Measurements from ENCODE around the gene HMGCR. TPM values are rescaled to one million over a fixed set of nuclear protein-coding genes. Genes with fewer than 3 reads are reported as not detected.

The HMGCR gene
- polyA plus RNA-seq, 1 donor from 2014 or later = 9.0 TPM

DNA sequence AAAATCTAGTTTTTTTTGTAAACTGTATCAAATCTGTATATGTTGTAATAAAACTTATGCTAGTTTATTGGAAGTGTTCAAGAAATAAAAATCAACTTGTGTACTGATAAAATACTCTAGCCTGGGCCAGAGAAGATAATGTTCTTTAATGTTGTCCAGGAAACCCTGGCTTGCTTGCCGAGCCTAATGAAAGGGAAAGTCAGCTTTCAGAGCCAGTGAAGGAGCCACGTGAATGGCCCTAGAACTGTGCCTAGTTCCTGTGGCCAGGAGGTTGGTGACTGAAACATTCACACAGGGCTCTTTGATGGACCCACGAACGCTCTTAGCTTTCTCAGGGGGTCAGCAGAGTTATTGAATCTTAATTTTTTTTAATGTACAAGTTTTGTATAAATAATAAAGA, 24.3 kb downstream of the HMGCR start:
- no peaks in the 10 kb centered on the region for H3K9me3 Mint-ChIP-seq
- peaks cover 2% of the 10 kb centered on the region for H3K36me3 Mint-ChIP-seq
- H3K27me3 Mint-ChIP-seq = no peaks in the 10 kb centered on the region
- peaks cover 0 to 2% (median 0%) of the 10 kb centered on the region in 3 donors for H3K4me1 Mint-ChIP-seq
- no peak overlapping the region for H3K27ac Mint-ChIP-seq
- no peak overlapping the region for H3K4me3 Mint-ChIP-seq

DNA sequence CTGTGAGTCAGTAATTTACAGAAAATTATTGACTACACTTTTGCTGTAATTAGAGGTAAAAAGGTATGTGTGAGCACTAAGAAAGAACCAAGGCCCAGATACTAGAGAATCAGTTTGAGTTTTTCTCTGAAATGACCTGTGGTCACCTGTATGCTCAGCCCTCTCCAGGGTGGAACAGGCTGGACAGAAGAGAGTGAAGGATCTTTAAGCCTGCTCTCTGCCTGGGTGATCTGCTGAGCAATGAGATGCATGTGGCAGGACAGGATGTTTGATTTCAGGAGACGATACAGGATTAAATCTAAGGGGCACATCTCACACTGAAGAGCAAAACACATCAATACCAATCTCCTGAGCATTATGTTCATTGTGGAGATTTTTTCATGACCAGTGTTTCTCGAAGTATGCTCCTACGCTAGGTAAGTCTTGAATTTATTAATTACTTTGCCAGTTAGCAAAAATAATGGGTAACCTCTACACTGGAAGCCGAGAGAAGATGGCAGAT, 25.5 kb downstream of the HMGCR start:
- H3K27me3 Mint-ChIP-seq = no peaks in the 10 kb centered on the region
- peaks cover 2% of the 10 kb centered on the region for H3K36me3 Mint-ChIP-seq
- H3K4me1 Mint-ChIP-seq = peaks cover 2 to 7% (median 6%) of the 10 kb centered on the region in 3 donors
- peak overlapping the region in 1 of 3 donors; percentile 11 for H3K27ac Mint-ChIP-seq
- H3K9me3 Mint-ChIP-seq = no peaks in the 10 kb centered on the region
- H3K4me3 Mint-ChIP-seq = no peak overlapping the region

DNA sequence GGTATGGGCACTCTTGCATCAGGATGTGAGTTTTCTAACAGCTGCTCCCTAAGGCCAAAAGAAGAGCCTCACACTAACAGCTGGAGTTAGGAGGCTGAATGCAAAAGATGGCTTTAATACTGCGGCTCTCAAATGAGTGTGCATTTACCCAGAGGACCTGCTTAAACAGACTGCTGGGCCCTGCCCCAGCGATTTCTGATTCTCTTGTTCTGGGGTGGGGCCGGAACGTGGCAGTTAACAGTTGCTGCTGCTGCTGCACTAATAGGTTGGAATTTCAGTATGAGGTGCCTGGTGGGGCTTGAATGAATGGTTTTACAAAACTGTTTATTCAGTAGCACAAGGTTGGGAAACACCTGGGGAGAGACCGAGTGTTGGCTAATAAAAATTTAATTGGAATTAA, 26.1 kb downstream of the HMGCR start:
- Mint-ChIP-seq H3K27ac (no peak overlapping the region), H3K27me3 (no peaks in the 10 kb centered on the region), H3K4me3 (no peak overlapping the region), H3K36me3 (peaks cover 2% of the 10 kb centered on the region), H3K4me1 (peaks cover 2 to 7% (median 6%) of the 10 kb centered on the region in 3 donors), H3K9me3 (no peaks in the 10 kb centered on the region)

DNA sequence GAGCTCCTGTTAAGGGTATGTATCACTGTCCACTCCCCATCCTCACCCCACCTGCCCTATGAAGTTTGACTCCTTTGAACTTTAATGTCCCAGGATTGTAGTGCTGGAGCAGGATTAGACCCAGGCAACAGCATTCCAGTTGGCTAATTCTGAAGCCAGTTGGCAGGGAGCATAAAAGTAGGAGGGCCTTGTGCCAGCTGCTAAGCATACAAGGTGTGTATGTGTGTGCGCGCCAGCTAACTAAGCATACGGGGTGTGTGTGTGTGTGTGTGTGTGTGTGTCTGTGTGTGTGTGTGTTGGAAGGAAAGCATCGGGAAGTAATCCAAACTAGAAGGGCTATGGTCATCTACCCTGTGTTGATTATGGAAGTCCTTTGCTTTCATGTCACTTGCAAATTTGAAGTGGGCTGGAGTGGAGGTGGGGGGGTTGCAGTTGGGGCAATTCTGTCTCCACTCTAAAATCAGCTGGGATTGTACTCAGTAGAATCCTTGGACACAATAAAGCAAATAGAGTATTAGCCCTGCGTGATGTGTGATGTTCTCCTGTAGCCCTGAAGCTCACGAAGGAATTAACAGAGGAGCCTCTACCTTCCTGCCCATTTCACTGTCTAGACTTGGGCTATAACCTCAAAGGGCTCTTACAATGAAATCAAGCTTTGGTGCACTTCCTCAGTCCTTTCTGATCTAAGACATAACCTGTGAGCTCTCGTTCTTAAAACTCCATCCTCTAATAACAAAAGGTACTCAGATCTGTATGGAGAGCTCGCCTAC, 26.9 kb downstream of the HMGCR start:
- H3K9me3 Mint-ChIP-seq = no peaks in the 10 kb centered on the region
- peaks cover 2 to 7% (median 6%) of the 10 kb centered on the region in 3 donors for H3K4me1 Mint-ChIP-seq
- no peak overlapping the region for H3K4me3 Mint-ChIP-seq
- peaks cover 2% of the 10 kb centered on the region for H3K36me3 Mint-ChIP-seq
- no peak overlapping the region for H3K27ac Mint-ChIP-seq
- no peaks in the 10 kb centered on the region for H3K27me3 Mint-ChIP-seq

DNA sequence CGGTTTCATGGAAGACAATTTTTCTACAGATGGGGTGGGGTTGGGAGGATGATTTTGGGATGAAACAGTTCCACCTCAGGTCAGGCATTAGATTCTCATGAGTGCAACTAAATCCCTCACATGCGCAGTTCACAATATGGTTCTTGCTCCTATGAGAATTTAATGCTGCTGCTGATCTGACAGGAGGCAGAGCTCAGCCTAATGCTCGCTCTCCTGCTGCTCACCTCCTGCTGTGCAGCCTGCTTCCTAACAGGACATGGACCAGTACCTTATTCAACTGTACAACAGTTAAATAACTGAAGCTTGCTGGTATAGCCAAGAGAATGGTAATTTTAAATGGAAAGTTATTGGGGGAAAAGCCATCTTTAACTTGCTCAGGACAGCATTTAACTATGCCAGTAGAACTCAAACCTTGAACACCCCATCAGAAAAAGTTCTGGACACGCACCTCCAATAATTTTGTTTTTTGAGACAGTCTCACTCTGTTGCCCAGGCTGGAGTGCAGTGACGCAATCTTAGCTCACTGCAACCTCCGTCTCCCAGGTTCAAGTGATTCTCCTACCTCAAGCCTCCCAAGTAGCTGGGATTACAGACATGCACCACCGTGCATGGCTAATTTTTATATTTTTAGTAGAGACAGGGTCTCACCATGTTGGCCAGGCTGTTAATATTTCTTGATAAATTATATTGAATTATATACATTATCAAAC, 27.7 kb downstream of the HMGCR start:
- no peaks in the 10 kb centered on the region for H3K27me3 Mint-ChIP-seq
- H3K36me3 Mint-ChIP-seq = peaks cover 4% of the 10 kb centered on the region
- no peaks in the 10 kb centered on the region for H3K9me3 Mint-ChIP-seq
- H3K4me1 Mint-ChIP-seq = peaks cover 2 to 7% (median 6%) of the 10 kb centered on the region in 3 donors
- no peak overlapping the region for H3K4me3 Mint-ChIP-seq
- H3K27ac Mint-ChIP-seq = no peak overlapping the region

DNA sequence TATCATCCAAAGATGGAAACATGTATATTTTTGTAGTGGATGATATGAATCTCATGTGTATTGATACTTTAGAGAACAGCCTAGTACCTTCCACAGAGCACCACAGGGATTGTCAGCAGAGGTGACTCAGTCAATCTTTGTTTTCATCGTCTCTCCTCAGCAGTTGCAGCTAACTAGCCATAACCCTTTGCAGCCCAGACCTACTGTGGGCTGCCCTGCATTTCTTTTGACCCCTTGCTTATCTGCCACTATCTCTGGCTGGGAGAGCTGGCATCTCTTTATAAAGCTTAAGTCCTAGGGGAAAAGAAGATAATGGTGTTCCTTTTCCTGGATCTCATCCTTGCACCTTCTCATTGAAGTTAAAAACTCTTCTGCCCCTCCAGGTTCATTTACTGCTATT, 28.7 kb downstream of the HMGCR start:
- no peaks in the 10 kb centered on the region for H3K27me3 Mint-ChIP-seq
- H3K36me3 Mint-ChIP-seq = peaks cover 2% of the 10 kb centered on the region
- H3K4me3 Mint-ChIP-seq = no peak overlapping the region
- H3K9me3 Mint-ChIP-seq = no peaks in the 10 kb centered on the region
- no peak overlapping the region for H3K27ac Mint-ChIP-seq
- peaks cover 2 to 7% (median 6%) of the 10 kb centered on the region in 3 donors for H3K4me1 Mint-ChIP-seq

DNA sequence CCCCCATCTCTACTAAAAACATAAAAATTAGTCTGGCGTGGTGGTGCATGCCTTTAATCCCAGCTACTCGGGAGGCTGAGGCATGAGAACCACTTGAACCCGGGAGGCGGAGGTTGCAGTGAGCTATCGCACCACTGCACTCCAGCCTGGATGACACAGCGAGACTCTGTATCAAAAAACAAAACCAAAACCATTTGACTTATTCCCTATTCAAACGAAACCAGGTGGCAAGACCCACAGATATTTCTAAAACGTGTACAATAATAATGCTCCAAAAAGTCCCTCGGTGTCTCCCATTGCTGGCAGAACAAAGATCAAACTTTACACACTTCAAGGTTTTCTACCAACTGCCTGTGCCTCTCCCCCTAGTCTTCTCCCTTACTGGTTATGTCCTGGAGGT, 29.8 kb downstream of the HMGCR start:
- Mint-ChIP-seq H3K4me3 (peak overlapping the region in 1 of 4 donors; percentile 35), H3K4me1 (peaks cover 2 to 7% (median 6%) of the 10 kb centered on the region in 3 donors), H3K27ac (peak overlapping the region in 1 of 3 donors; percentile 80), H3K36me3 (peaks cover 2% of the 10 kb centered on the region), H3K9me3 (no peaks in the 10 kb centered on the region), H3K27me3 (no peaks in the 10 kb centered on the region)

DNA sequence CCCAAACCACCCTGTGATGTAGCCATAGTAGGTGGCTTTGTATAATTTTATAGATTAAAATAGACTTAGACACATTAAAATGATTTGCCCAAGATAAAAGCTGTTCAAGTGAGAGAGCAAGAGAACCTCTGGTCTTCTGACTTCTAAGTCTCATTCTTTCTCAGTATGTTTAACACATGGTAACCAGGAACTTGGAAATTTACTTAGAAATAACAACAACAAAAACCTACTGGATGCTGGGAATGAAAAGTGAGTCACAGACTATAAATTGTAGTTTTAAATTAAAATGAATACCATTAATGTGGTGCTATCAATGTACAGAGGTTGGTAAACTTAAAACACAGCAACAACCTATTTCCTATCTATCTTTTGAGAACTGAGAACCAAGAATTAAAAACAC, 30.4 kb downstream of the HMGCR start:
- Mint-ChIP-seq H3K4me1 (peaks cover 2 to 7% (median 6%) of the 10 kb centered on the region in 3 donors), H3K36me3 (peaks cover 2% of the 10 kb centered on the region), H3K27ac (peak overlapping the region in 1 of 3 donors; percentile 80), H3K9me3 (no peaks in the 10 kb centered on the region), H3K4me3 (no peak overlapping the region), H3K27me3 (no peaks in the 10 kb centered on the region)

DNA sequence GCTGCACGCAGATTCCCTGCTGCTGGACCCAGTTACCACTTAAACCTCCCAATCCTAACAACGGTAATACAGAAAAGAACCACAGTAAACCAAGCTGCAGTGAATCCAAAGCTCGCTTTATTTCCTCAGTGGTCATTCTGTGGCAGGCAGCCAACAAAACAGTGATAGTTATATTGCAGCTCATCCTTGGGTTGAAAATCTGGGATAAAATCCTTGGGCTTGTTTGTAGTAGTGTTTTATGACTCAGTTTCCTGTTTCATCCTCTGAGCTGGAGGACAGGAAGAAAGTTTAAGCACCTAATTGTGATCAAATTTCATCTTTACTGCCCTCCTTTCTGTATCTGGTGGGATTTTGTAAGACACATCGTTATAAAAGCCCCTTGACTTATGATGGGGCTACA, 31.4 kb downstream of the HMGCR start:
- Mint-ChIP-seq H3K27me3 (no peaks in the 10 kb centered on the region), H3K27ac (no peak overlapping the region), H3K9me3 (no peaks in the 10 kb centered on the region), H3K36me3 (peaks cover 4% of the 10 kb centered on the region), H3K4me1 (peaks cover 2 to 7% (median 6%) of the 10 kb centered on the region in 3 donors), H3K4me3 (no peak overlapping the region)

DNA sequence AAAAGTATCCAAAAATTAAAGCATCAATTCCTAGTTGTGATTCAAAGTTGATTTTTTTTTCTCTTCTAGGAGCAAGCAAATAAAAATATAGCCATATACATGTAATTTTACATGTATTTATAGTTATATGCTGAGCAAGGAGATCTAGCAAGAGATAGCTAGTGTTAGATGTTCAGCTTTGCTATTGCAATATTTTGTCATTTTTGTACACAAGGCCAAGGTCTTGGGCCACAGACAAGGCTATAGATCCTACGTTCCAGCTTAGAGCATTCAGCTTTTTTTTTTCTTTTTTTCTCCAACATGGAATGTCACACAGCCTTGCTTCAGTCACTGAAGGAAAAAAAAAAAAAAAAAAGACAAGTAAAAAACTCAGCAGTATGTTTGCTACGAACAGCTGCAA, 36.8 kb downstream of the HMGCR start:
- no peaks in the 10 kb centered on the region for H3K9me3 Mint-ChIP-seq
- H3K4me1 Mint-ChIP-seq = no peaks in the 10 kb centered on the region
- no peak overlapping the region for H3K4me3 Mint-ChIP-seq
- no peak overlapping the region for H3K27ac Mint-ChIP-seq
- H3K36me3 Mint-ChIP-seq = peaks cover 13% of the 10 kb centered on the region
- no peaks in the 10 kb centered on the region for H3K27me3 Mint-ChIP-seq

DNA sequence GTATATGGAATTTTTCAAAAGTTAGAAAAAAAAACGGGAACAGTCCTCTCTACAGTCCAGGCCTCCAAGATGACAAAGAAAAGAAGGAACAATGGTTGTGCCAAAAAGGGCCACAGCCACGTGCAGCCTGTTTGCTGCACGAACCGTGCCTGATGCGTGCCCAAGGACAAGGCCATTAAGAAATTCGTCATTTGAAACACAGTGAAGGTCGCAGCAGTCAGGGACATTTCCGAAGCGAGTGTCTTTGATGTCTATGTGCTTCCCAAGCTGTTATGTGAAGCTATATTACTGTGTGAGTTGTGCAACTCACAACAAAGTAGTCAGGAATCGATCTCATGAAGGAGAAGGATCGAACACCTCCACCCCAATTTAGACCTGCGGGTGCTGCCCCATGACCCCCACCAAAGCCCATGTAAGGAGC, 37.4 kb downstream of the HMGCR start:
- H3K27me3 Mint-ChIP-seq = no peaks in the 10 kb centered on the region
- H3K4me3 Mint-ChIP-seq = no peak overlapping the region
- peaks cover 11% of the 10 kb centered on the region for H3K36me3 Mint-ChIP-seq
- H3K27ac Mint-ChIP-seq = peak overlapping the region in 1 of 3 donors; percentile 81
- no peaks in the 10 kb centered on the region for H3K4me1 Mint-ChIP-seq
- H3K9me3 Mint-ChIP-seq = no peaks in the 10 kb centered on the region

DNA sequence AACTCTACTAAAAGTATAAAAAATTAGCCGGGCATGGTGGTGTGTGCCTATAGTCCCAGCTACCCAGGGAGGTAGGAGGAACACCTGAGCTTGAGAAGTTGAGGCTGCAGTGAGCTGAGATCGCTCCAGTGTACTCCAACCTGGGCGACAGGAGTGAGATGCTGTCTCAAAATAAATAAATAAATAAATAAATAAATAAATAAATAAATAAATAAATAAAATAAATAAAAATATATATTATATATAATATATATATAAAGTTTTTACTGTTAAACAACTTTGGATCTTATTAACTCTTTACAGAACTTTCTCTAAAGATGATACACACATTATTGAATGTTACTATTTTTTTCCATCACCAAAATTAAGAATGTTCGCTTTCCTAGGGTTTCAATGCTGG, 38.4 kb downstream of the HMGCR start:
- Mint-ChIP-seq H3K27me3 (no peaks in the 10 kb centered on the region), H3K36me3 (peaks cover 11% of the 10 kb centered on the region), H3K4me1 (no peaks in the 10 kb centered on the region), H3K27ac (no peak overlapping the region), H3K9me3 (no peaks in the 10 kb centered on the region), H3K4me3 (no peak overlapping the region)

DNA sequence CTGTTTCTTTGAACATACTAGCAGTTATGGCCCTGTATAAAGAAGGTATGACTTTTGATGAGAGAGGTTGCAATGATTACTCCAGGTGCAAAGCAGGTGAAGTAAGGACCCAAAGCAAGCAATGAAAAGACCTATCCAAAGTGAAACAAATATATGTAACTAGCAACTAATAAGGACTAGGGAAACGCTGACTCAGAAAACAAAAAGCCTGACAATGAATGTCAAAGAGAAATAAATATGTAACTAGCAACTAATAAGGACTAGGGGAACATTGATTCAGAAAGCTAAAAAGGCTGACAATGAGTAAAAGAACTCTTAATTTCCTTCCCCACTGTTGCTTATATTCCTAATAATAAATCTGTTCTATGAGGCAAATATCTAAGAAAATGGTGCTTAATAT, 43.1 kb downstream of the HMGCR start:
- Mint-ChIP-seq H3K4me1 (no peaks in the 10 kb centered on the region), H3K36me3 (peaks cover 9% of the 10 kb centered on the region), H3K9me3 (no peaks in the 10 kb centered on the region), H3K4me3 (no peak overlapping the region), H3K27ac (no peak overlapping the region), H3K27me3 (no peaks in the 10 kb centered on the region)

DNA sequence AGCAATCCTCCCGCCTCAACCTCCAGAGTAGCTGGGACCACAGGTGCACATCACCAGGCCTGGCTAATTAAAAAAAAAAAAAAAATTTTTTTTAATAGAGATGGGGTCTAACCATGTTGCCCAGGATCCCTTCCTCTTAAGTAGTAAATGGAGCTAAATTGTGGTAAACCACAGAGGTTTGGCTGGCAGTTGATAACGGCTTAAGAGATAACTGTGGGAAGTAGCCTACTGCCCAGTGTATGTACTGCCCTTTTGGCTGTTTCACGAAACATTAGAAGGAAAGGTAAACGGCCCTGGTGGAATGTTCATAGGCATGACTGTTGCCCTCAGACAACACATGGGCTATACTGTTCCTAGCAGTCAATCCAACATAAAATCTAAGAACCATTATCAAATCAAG, 44.4 kb downstream of the HMGCR start:
- Mint-ChIP-seq H3K4me1 (no peaks in the 10 kb centered on the region), H3K36me3 (peaks cover under 1% of the 10 kb centered on the region), H3K4me3 (no peak overlapping the region), H3K27ac (no peak overlapping the region), H3K27me3 (no peaks in the 10 kb centered on the region), H3K9me3 (no peaks in the 10 kb centered on the region)

DNA sequence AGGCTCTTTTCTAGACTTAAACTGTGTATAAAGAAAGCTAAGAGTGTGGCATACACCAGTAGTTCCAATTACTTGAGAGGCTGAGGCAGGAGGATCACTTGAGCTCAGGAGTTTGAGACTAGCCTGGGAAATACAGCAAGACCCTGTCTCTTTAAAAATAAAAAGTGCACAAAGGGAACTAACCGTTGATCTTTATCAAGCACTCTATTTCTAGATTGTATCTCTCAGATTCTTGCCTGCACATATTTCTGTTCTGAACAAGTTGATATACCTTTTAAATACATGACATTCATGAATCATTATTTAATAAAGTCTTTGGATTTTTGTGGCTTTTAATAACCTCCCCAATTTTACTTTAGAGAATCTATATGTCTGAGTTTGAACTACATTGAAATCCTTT, 47.2 kb downstream of the HMGCR start:
- Mint-ChIP-seq H3K27me3 (no peaks in the 10 kb centered on the region), H3K36me3 (peaks cover 4% of the 10 kb centered on the region), H3K27ac (no peak overlapping the region), H3K4me1 (no peaks in the 10 kb centered on the region), H3K9me3 (no peaks in the 10 kb centered on the region), H3K4me3 (no peak overlapping the region)

All from IgD-negative memory B cell (primary cell).